NCI-H1048 (cell line): Measurements from ENCODE around the gene NEK11.

ENCODE experiments used
- DNase-seq: peaks from one replicate; lab custom pipeline; 2025; lab: John Stamatoyannopoulos, UW

NEK11 gene

DNA sequence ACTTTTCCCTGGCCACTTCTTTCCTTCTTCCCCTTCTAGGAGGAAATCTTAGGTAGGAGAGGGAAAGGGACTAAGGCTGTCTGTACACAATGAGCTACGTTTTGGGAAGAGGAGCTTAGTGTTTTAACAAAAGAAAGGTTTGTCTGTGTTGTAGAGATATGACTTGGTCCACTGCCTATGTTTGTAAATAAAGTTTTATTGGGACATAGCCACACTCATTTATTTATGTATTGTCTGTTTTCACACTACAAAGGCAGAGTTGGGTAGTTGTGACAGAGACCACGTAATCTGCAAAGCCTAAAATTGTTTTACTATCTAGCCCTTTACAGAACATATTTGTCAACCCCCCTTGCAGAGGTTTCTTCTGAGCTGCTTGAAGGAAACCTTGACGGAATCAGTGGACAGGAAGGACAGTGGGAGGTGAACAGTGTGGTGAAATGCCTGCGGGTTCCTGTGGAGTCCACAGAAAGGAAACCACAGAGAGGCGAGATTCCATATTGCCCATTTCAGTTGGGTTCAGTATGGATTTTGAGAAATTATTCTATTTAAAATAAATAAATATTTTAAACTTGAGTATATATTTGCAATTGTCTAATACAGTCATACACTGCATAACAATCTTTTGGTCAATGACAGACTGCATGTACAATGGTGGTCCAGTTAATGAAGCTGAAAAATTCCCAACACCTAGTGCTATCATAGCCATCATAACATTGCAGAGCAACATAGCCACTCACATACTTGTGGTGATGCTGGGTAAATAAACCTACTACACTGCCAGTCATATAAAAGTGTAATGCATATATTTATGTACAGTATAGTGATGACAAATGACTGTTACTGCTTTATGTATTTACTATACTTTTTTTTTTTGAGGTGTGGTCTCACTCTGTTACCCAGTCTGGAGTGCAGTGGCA, 197.0 kb downstream of the NEK11 start:
- DNase-seq: no peak

DNA sequence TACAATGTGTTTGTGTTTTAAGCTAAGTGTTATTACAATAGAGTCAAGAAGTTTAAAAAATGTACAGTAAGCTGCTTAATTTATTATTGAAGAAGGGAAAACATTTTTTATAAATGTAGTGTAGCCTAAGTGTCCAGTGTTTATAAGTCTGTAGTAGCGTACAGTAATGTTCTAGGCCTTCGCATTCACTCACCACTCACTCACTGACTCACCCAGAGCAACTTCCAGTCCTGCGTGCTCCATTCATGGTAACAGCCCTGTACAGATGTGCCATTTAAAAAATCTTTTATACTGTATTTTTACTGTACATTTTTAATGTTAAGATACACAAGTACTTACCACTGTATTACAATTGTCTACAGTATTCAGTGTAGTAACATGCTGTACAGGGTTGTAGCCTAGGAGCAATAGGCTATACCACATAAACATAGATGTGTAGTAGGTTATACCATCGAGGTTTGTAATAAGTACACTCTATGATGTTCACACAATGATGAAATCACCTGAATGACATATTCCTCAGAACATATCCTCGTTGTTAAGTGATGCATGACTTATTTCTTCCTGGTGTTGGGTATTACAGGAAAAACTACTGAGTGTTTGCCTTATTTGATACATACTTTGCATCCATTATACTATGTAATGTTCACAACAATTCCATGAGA, 198.3 kb downstream of the NEK11 start:
- no peak for DNase-seq

DNA sequence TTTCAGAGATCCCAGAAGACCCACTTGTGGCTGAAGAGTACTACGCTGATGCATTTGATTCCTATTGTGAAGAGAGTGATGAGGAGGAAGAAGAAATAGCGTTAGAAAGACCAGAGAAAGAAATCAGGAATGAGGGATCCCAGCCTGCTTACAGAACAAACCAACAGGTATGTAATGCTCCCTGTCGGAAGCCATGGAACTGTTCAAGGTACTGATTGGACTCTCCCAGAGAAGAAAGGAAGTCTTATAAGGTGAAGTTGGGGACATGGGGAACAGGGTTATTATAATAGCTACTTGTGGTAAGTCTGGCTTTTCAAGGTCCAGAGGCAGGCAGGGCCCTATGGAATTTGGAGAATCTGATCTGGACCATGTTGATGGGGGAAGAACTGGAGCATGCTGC, 201.8 kb downstream of the NEK11 start:
- DNase-seq: no peak

DNA sequence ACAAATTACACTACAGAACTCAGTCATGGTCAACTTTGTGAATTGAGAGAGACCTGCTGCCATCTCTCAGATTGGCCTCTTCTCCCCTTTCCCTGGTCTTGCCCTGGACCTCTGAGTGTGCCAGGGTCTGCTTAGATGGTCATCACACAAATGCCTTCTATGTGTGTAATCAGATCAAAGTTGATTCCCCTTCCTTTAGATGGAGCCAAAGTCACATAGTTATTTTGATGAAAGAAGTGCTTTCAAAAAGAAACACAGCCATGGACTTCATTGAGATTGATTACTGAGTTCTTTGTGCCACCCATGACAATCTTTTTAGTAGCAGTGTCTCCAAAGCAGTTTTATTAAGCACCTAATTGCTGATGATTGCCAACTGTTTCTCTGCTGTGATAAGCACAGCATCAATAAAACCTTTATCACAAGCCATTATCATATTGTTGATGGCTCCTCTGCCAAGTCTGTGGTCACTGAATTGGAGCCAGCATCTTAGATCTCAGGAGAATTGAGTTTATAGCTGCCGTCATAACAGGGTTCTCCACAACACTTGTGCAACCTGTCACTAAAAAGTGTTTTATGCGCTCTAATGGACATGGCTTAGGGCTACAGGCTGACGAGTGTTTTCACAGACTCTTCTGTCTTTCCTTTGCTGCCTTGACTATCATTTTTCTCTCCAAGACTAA, 205.2 kb downstream of the NEK11 start:
- no peak for DNase-seq

DNA sequence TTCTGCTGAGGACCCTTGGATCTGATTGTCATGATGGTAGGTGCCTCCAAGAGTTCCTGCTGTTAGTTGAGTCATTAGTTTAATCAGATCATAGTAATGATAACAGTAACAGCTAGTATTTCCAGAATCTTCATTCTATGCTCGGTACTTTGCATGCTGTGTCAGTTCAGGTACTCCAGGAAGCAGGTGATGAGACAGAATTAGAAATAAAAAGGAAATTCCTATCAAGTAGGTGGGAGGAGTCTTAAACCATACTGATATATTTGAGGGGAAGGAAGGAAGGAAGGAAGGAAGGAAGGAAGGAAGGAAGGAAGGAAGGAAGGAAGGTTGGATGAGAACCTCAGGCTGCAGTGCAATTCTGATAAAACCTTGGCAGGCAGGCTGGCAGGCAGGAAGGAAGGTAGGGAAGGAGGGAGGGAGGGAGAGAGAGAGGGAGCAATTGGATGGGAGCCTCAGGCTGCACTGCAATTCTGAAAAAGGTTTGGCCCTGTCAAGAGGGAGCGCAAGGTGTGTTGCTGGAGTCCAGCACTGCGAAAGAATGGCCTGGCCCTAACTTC, 206.1 kb downstream of the NEK11 start:
- DNase-seq: no peak

DNA sequence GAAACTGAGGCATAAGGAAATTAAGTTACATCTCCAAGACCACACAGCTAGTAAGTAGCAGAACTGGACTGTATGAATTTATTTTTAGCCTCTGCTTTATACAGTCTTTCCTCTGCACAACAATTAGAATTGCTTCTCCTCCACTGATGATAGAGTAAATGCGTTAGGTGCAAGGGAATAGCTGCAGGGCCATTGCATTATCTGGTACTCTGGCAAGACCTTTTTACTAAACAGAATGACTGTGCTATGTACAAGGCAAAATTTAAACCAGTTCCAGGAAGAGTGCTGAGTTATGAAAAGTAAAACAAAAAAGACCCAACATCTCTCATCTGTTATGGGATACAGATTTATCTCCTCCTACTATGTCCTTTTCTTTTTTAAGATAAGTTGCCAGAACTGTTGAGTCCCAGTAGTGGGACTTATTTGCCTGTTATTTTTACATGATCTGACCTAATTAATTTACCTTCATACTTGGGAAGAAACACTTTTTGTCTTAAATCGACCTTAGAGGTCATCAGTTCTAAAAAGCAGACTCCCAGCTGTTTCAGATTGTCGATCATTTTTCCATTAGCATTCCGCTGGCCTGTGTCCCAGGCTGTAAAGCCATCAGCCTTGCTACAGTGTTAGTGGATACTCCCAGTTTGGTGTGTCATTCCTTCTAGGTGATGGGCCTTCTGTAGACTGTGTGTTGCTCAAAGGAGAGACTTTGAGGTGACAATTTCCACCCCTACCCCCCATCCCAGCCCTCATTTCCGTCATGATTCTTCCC, 207.4 kb downstream of the NEK11 start:
- DNase-seq: no peak

DNA sequence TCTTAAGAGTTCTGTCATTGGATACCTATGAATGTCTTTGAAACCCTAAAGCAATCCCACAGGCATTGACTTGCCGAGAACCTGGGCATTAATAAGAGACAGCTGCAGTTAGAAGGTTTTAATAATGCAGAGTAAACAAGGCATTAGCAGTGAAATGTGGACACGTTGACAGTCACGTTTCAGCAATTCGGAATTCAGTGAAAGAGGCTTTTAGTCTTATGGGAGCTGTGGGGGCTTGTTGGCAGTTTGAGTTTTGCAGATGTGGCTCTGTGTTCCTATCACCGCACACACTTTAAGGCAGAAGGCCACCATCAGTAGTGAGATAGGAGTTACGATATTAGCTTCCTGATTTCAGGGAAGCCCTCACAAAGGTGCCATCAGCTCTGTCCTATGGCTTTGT, 209.7 kb downstream of the NEK11 start:
- no peak for DNase-seq

DNA sequence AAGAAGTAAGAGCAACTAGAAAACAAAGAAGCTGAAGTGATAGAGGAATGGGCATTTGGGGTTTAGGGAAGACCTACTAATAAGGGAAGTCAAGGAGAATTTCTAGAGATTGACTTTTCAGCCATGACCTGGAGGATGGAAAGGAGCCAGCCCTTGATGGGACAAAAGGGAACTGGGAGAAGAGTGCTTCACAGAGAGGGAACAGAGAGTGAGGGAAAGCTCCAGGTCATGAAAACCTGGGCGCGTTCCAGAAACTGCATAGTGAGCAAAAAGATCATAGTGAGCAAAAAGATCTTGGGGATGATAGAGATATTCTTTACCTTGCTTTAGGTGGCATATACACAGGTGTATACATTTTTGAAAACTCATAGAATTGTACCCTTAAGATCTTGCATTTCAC, 211.8 kb downstream of the NEK11 start:
- no peak for DNase-seq

DNA sequence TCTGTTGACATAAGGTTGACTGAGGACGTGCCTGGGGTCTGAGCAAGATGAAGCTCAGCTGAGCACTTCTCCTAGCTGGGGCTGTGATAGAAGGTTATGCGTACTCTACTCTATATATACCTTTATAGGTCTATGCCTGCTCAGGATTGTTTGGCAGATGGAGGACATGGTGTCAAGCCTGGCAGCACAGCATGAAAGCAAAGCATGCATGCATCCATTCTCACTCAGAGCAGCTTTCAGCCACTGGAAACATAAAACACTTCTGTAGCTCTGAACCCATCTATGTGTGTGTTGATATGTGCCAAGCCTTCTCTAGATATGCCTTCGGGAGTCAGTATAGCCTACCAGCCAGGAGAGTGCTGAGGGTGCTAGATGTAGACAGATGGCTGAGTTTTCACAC, 212.6 kb downstream of the NEK11 start:
- no peak for DNase-seq

DNA sequence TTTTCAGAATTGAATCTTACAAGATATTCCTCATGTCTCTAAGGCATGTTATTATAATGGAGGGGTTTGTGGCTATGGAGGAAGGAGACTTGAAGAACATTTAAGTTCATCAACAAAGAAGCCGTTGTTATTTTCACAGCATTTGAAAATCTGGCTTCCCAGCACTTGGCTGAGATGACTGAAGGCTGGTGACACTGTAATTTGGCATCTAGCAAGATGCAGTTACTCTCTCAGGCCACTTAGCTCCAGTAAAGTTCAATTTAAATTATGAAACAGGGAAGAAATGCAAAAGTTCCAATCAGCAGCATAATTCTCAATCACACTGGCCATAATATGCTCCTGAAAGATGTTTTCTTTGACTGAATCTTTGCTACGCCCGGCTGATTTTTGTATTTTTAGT, 215.5 kb downstream of the NEK11 start:
- DNase-seq: no peak

DNA sequence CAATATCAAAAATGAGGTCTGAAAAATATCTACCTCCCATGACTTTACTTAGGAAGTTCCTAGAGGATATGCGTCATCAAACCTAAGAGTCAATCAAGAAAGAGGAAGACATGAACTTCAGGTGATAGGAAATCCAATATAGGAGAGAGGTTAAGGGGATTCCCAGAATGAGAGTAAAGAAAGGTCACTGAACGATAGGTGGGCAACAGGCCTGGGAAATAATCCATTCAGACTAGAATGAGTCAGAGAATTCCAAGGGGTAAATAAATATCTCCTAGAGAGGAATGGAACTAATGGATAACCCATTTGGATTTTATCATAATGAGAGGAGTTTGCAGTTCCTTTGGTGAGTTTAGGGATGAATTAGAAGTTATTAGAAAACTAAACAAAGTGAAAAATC, 223.8 kb downstream of the NEK11 start:
- DNase-seq: no peak

DNA sequence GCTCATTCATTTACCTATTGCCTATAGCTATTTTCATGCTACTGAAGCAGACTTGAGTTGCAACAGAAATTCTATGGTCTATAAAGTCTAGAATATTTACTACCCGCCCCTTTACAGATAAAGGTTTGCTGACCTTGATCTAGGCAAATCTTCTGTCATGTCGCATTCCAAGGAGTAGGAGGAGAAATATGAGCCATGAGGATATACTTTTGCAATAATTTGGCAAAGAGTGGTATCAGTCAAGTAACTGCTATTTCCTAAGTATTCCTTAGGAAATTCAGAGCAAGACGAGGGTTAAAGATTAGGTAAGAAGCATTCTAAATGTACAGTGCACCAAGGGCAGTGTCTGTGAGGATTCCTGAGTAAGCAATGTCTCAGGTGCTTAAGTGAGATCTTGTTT, 233.8 kb downstream of the NEK11 start:
- DNase-seq: no peak

DNA sequence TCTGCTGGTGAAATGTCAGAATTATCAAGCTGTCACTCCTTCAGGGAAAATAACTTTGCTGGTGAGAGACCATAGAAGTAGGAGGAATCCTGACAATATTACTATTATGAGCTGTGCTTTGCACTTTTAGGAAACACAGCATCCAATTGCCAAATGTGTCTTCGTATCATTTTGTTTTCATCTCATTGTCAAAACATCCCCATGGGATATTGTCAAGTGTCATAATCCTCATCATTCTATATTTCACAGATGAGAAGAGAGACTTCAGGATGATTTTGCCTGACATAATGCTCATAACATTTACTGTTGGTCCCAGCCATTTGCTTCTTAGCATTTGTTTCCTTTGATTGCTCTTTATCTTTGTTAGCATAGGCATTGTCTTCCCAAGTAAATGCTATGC, 234.4 kb downstream of the NEK11 start:
- DNase-seq: no peak

DNA sequence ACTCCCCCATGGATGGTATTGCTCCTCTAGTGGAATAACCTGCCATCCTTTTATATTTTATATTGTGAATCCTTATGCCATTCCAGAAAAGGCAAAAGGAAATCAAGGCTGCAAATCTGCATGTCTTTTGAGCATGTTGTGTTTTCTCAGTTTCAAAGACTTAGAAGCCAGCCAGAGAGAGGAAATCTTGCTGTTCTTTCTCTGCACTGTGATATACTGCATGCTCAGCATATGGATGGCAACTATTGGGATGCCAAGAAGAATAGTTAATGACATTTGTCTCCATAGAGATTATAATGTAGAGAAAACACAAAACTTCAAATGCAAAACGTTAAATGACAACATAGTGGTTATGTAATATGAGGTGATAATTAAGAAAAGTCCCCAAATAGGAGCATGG, 248.9 kb downstream of the NEK11 start:
- no peak for DNase-seq

DNA sequence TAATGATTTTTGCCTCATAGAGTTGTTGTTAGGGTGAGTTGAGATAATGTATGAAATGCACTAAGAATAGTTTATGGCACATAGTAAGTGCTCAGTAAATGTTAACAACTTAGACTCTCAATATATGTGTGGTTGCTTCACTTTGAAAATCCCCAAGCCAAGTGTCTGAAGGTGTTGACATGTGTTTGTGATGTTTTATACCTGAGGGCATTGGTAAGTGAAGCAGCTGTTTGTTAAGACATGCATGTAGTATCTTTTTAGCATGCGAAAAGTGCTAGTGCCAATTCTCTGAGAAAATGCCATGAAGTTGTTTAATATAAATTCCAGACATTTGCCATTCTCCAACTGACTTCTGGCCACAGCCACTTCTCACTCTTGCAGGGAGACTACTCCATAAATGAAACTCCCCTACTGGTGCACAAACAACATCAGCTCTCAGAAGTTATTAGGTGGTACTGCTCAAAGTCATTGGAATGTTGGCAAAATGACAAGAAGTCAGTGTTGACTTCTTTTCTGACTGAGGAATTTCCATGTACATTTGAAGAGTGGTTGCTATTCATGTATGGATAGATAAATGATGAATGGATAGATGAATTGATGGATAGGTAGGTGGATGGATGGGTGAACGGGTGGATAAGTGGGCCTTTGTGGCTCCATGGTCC, 251.3 kb downstream of the NEK11 start:
- DNase-seq: no peak

DNA sequence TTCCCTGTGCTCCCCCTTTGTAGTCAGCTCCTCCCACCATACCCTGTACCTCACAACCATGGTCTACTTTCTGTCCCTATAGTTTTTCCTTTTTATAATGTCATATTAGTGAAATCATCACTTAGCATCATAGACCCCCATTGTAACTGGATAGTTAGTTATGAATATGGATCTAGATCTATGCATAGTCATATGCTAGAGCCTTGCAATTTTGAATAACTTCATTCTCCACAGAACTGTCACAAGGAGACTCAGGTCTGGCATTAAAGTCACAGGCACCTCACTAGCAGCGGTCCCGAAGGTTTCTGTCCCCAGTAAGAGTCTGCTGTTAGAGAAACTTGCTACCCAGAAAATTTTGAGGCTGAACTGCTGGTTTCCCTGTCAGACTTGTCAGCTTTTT, 252.9 kb downstream of the NEK11 start:
- no peak for DNase-seq

DNA sequence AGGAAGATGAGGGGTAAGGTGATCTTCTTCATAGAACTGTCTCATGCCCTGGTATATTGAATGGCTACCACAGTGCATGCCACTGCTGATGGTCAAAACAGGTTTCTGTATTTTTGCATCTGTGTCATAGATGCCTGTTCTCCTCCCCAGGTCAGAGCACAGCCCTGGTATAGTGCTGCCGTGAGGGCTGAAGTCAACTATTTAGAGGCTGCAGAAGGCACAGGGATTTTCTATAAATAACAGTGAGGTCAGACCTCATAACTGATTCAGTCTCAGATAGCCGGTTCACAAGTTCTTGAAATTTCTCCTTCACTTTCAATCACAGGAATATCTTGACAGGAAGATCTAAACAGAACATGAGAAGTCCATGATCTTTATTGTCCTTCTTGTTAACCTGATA, 255.7 kb downstream of the NEK11 start:
- no peak for DNase-seq

DNA sequence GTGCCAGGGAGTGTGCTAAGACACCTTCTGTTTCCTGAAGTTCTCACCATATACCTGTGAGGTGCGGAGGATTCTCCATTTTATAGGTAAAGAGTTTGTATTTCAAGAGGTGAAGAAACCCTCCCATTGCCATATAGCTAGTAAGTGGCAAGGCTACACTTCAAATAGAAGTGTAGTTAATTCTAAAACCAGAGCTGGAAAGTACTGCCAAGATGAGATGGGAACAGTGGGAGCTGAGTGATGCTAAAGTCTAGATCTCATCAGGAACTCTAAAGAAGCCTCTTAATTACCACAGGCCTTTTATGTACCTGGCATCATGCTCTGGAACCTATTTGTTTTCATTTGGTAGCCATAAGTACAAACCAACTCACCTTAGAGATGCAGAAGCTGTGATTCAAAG, 256.3 kb downstream of the NEK11 start:
- no peak for DNase-seq

DNA sequence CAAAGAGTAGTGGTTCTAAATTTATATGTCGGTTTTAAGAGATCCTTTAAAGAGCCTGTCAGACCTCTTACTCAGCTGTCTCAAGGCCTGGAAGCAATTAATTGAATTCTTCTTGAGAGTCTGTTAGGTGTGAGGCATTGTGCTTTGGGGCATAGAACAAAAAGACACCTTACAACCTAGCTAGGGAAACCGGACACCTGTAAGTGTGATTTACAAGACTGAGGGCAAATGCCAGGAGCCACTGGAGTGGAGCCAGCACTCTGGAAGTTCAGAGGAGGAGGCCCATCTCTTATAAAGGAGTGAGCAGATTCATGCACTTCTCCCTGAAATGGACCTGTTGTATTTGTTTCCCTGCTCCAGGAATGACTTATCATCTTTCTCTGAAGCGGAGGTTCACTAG, 257.2 kb downstream of the NEK11 start:
- no peak for DNase-seq

DNA sequence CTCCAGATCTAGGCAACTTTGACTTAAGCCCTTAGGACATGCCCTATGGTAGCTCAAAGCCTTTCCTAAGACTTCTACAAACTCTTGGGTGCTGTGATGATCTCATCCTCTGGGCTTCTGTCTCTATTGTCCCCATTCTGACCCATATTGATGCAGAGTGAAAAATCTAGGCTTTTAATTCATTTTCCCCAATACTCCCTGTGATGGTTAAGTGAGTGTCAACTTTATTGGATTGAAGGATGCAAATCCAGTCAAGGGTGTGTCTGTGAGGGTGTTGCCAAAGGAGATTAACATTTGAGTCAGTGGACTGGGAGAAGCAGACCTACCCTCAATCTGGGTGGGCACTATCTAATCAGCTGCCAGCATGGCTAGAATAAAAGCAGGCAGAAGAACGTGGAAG, 257.6 kb downstream of the NEK11 start:
- no peak for DNase-seq

DNA sequence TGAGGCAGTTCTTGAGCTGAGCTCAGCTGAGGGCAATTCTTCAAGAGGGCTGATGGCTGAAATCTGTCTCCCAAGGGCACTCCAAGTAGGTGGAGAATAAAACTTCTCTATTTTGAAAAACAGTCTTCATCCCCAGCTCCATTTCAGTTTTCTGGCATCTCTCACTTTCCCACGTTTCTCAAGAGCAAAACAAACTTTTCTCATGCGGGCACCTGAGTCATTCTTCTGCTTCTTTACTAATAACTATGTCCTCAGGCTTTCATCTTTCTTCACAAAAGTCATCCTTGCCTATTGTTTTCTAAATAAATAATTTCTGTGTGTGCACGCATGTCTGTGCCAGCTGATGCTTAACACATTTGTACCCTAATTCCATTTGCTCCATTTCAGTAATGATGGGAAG, 258.8 kb downstream of the NEK11 start:
- no peak for DNase-seq
